ENCODE results near the gene VASH1.

Gene VASH1

GRCh38 chr14:76752744-76753143, 8.5 kb upstream of the VASH1 start:
- no peak for DNase-seq

- DNase-seq = no peak
These were observed 7.6 kb upstream of the VASH1 start for GRCh38 chr14:76753541-76754198.

- no peak for DNase-seq
These were observed 6.7 kb upstream of the VASH1 start for GRCh38 chr14:76754586-76754985.

- no peak for DNase-seq
These were observed 5.5 kb upstream of the VASH1 start for GRCh38 chr14:76755610-76756370.

GRCh38 chr14:76756371-76756750, 4.9 kb upstream of the VASH1 start:
- DNase-seq = no peak

GRCh38 chr14:76759589-76759988, 1.7 kb upstream of the VASH1 start:
- DNase-seq = no peak

- no peak for DNase-seq
These were observed 735 bp upstream of the VASH1 start for GRCh38 chr14:76760331-76761135.

- no peak for DNase-seq
These were observed 717 bp downstream of the VASH1 start for GRCh38 chr14:76761960-76762410.

- DNase-seq = no peak
These were observed 1.3 kb downstream of the VASH1 start for GRCh38 chr14:76762411-76763095.

- no peak for DNase-seq
These were observed 2.1 kb downstream of the VASH1 start for GRCh38 chr14:76763096-76764041.

- DNase-seq = no peak
These were observed 4.2 kb downstream of the VASH1 start for GRCh38 chr14:76765461-76765931.

GRCh38 chr14:76767681-76768656, 6.7 kb downstream of the VASH1 start:
- no peak for DNase-seq

GRCh38 chr14:76768671-76769500, 7.6 kb downstream of the VASH1 start:
- no peak for DNase-seq

- DNase-seq = no peak
These were observed 8.5 kb downstream of the VASH1 start for GRCh38 chr14:76769636-76770292.

GRCh38 chr14:76770521-76771436, 9.5 kb downstream of the VASH1 start:
- DNase-seq = no peak

- DNase-seq = no peak
These were observed 10.2 kb downstream of the VASH1 start for GRCh38 chr14:76771437-76771980.

All from NCI-H1105 treated with DMSO at 0.1 percent for 48 hours (cell line).